HG03460 (cell line): ENCODE data around the gene CALCOCO2.
"Not testable (repeated sequence)": the region's sequence is repeated elsewhere in the genome, so short reads cannot be mapped to it uniquely, and the experiment has no call there.

Source experiments
- ATAC-seq: cut with Tn5 transposase; IDR thresholded peaks from one replicate; pipeline ENCODE4 v1.9.1; 2021; ENCODE audit not compliant: unreplicated experiment

Gene CALCOCO2

GRCh38 chr17:48872409-48872808 lies 41.6 kb downstream of the CALCOCO2 start:
- ATAC-seq, result not testable (repeated sequence)

DNA sequence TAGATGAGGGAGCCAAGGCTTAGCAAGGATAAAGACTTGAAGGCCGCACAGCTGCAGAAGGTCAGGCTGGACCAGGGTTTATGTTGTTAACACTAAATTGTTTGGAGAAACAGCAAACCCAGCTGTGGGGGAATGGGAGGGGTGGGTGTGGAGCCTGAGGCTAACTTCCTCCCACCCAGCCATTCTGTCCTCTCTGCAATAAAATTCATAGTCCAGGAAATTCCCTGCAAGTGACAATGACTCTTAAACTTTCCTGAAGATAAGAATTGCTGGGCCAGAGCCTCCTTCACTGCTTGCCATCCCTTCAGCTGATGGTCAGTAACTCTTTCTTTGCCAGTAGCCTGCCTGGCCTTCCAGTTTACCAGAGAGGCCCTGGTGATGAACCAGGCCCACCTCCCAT lies 42.4 kb downstream of the CALCOCO2 start:
- ATAC-seq, result no peak

DNA sequence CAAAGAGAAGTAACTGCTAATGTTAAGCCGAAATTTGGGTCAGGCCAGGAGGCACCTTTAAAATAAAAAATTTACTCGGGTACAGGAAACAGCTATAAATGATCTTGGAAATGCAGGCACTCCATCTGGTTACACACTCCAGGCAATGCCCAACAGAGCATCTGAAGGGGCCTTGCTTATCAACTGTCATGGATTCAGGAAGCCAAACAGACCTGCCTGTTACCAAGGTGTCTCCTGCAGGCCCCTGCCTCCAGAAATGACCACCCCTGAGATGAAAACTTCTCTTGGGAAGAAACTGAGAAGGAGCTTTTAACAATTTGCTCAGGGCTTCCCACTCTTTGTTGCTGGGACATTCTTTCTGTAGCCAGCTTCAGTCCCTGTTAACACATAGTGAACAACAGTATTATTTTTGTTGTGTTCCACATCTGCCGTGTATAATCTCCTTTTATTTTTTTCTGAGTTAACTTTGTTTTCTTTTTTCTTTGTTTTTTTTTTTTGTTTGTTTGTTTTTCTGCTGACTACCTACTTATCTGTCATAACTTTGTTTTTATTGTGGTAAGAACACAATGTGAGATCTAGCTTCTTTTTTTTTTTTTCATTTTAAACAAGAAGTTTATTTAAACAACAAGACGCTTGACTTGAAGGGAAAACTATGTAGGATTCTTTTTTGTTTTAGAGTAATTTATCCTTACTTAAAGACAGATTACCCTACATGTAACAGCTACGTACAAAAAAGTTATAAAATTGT lies 43.0 kb downstream of the CALCOCO2 start:
- ATAC-seq, result no peak

DNA sequence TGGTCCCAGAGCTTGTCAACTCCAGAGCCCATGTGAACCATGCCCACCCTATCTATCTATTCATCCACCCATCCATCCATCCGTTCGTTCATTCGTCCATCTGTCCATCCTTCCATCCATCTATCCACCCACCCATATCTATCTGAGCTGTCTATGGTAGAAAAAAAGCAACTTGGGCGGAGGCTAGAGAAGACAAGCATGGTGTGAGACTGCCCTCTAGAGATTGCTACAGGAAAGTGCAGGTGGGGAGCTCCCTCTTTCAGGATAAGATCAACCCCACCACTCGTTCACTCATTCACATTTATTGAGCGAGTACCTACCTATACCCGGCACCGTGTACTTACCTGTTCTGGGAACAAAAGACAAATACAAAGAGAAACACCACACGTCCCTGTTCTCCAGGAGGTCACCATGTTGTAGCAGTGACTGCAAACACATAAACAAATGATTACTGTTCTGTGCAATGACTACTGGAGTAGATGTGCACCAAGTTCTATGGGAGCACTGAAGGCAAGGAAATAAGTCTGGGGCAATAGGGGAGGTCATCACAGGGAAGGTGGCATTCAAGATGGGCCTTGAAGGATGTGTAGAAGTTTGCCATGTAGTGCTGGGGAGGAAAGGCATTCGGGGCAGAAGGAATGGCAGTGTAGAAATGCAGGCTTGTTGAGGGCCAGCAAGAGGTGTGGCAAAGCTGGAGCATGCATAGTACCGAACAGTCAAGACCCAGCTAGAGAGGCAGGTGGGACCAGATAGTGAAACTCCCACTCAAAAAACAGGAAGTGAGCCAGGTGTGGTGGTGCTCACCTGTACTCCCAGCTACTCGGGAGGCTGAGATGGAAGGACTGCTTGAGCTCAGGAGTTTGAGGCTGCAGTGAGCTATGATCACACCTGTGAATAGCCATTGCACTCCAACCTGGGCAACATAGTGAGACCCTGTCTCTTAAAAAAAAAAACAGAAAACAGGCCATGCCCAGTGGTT lies 48.4 kb downstream of the CALCOCO2 start:
- ATAC-seq, result no peak

GRCh38 chr17:48882272-48882671 lies 51.4 kb downstream of the CALCOCO2 start:
- no peak for ATAC-seq

DNA sequence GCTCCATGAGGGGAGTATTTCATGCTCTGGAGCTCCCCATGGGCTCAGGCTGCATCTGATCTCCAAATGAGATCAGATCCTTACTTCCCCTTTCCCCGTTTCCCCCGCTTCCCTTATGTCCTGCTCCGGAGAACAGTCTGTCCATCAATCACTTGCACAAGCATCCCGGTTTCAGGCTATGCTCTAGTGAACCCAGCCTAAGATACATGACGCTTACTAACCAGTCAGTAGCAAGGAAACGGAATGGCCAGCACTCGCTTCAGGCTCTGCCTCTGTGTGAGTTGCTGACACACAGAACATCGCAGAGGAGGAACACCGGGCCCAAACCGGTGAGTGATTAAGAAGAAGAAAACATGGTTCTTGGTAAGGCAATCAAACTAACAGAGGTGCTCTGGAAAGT lies 52.3 kb downstream of the CALCOCO2 start:
- no peak for ATAC-seq

- ATAC-seq, result no peak
Measured at GRCh38 chr17:48890086-48890485, 59.3 kb downstream of the CALCOCO2 start.

GRCh38 chr17:48892940-48893645 lies 62.3 kb downstream of the CALCOCO2 start:
- no peak for ATAC-seq

DNA sequence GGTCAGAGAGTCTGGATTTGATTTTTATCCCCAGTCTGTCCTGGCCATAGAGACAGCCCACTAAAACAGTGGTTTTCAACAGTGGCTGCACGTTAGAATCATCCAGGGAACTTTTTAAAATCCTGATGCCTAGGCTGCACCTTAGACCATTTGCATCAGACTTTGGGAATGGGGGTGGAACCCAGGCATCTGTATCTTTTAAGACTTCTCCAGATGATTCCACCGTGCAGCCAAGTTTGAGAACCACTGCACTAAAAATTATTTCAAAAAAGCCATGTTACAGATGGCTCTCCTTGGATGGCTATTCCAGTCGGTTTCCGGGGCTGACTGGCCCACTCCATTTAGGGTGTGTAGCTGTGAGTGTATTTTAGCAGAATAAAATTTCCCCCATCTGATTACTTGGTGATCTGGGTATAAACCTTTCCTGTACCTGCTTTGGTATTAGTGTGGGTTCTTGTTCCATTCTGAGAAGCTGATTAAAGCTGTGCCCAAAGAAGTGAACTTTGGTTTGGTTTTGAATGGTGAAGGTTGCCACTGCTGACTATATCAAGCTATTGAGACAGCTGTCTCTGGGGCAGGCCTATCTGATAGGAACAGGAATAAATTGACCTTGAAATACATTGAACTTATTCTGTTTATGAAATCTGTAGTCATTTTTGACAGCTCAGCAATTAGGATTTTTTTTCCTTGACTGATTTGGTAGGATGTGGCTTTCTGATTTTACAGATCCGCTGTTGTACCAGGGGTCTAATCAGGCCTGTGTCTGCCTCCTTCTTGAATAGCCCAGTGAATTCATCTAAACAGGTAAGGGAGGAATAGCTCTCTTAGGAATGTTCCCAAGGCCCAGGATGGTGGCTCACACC lies 63.0 kb downstream of the CALCOCO2 start:
- ATAC-seq, result no peak

DNA sequence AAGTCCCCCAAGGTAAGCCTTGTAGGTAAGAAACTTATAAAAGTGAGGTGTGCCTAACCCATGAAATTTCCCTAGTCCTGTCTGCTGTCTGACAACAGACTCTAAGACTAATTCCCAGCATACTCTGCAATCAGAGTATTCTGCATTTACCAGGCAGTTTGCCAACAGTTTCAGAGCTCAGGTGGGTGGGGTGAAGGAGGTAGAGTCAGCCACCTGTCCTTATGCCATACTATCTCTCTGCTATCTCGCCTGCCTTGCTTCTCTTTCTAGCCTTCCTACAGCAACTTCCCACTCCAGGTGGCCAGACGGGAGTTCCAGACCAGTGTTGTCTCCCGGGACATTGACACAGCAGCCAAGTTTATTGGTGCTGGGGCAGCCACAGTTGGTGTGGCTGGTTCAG lies 64.1 kb downstream of the CALCOCO2 start:
- no peak for ATAC-seq

DNA sequence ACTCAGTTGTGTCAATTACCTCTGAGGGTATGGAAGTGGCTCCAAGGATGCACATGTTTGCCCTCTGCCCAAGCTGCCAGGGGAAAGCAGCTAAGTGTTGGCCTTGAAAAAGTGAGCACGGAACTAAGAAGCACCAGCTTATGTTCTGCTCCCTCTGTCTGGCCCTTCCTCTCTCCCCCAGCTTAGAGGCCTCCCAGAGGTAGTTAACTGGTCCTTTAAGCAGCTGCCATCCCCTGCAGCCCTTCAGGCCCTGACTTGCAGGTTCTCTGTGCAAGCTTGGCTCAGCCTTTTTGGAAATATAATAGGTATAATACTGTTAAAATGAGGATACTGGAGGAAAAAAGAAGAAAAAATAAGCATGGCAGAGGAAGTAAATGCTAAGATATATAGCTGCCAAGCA lies 70.4 kb downstream of the CALCOCO2 start:
- no peak for ATAC-seq

GRCh38 chr17:48903401-48903800 lies 72.6 kb downstream of the CALCOCO2 start:
- ATAC-seq, result no peak

GRCh38 chr17:48904428-48904827 lies 73.6 kb downstream of the CALCOCO2 start:
- no peak for ATAC-seq

DNA sequence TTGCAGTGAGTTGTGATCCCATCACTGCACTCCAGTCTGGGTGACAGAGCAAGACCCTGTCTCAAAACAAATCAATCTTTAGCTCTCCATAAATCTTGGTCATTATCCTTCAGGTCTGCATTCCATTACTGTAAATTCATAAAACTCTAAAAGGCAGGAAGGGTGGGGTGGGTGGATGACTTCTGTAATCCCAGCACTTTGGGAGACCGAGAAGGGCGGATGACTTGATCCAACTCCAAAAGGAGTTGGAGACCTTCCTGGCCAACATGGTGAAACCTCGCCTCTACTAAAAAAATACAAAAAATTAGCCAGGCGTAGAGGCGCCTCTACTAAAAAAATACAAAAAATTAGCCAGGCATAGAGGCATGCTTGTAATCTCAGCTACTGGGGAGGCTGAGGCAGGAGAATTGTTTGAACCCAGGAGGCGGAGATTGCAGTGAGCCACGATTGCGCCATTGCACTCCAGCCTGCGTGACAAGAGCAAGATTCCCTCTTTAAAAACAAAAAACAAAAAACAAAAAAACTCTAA lies 75.2 kb downstream of the CALCOCO2 start:
- no peak for ATAC-seq

DNA sequence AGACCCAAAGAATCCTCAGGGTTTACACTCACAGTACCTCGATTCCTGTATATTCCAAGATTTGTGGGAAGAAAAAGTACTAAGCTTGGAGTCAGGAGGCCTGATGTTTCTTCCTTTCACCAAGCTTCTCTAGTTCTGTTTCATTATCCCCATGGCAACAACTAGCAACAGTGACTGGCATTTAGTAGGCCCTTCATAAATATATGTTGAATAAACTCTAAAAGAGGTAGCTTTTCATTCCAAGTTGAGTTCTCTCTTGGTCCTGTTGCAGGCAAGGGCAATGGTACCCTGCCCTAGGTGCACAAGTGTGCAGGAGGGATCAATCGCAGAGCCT lies 76.8 kb downstream of the CALCOCO2 start:
- no peak for ATAC-seq

GRCh38 chr17:48908047-48908843 lies 77.4 kb downstream of the CALCOCO2 start, which contains the start of gene UBE2Z:
Gene UBE2Z (plus strand): TSS chr17:48908407. CDS start chr17:48908504, 97 bp downstream.
- ATAC-seq, result peak; percentile 75

- peak; percentile 26 for ATAC-seq
Measured at GRCh38 chr17:48908853-48909394, 78.1 kb downstream of the CALCOCO2 start.

DNA sequence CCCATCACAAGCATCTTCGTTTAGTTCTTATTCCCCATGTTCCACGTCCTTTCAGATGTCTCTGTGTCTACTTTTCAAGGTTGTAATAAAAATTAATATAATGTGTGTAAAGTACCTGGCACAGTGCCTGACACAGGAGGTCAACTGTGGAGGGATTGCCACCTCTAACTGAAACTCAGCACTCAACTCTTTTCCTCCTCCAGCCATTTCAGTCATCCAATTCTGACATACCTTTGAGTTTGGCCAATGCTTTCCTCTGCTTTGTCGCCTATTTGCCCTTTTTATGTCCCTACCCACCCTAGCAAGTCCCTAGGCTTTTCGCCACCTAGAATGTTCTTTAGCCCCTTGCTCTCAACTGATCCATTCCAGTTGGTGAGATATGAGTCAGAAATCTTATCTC lies 78.9 kb downstream of the CALCOCO2 start:
- no peak for ATAC-seq

DNA sequence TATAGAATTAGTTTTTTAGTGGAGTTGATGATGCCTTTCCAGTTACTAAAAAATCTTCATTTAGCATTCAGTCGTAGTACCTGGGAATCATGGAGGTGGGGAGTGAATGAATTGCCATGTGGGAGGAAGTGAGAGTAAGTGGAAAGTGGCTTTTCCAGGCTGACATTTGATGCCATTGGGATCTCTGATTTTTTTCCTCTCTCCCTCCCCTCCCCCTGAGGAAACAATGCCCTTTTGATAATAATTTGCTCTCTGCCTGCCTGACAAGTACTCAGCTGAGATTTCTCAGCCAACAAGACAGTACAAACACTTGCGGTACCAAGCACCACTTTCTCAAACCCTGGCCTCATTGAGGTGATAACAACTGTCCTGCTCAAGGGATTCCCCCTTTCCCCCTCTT lies 79.5 kb downstream of the CALCOCO2 start:
- no peak for ATAC-seq
